SJCRH30 (cell line): ENCODE results near the gene NEK7. TPM values are rescaled to one million over a fixed set of nuclear protein-coding genes. Genes with fewer than 3 reads are reported as not detected.
"Not testable (repeated sequence)": the region's sequence is repeated elsewhere in the genome, so short reads cannot be mapped to it uniquely, and the experiment has no call there.

Experiments used
- DNase-seq, 2 experiments: peaks; one replicate each; pipeline ENCODE4 v3.0.0-alpha.2; 2015 to 2020
- H3K27ac ChIP-seq: fragments of 250-450 bp; sonication (Bioruptor Pico); 2 replicates; pipeline ENCODE4 v1.5.1; 2020; ENCODE audit warnings: mild to moderate bottlenecking, moderate library complexity
- H3K27me3 ChIP-seq: fragments of 250-450 bp; sonication (Bioruptor Pico); 2 replicates; pipeline ENCODE4 v1.5.1; 2020; ENCODE audit warnings: mild to moderate bottlenecking, moderate library complexity
- H3K36me3 ChIP-seq: fragments of 250-450 bp; sonication (Bioruptor Pico); 2 replicates; pipeline ENCODE4 v1.5.1; 2020; ENCODE audit warnings: mild to moderate bottlenecking, moderate library complexity
- H3K4me1 ChIP-seq: fragments of 250-450 bp; sonication (Bioruptor Pico); 2 replicates; pipeline ENCODE4 v1.5.1; 2020; ENCODE audit warnings: mild to moderate bottlenecking, moderate library complexity
- H3K4me3 ChIP-seq: fragments of 250-450 bp; sonication (Bioruptor Pico); 2 replicates; pipeline ENCODE4 v1.5.1; 2020; ENCODE audit warnings: mild to moderate bottlenecking, moderate library complexity
- H3K9me3 ChIP-seq: fragments of 250-450 bp; sonication (Bioruptor Pico); replicated peaks from 2 replicates; pipeline ENCODE4 v1.5.1; 2020; ENCODE audit warnings: mild to moderate bottlenecking, moderate library complexity
- total RNA-seq: library from RNA; depleted of rRNA; stranded (reverse); fragments of >200 nt; shearing (Covaris generic); gene quantifications from 2 replicates; pipeline ENCODE4 v1.2.3, GENCODE V29; 2014

Gene NEK7
- total RNA-seq, 1 experiment from 2014 or later = 28.4 TPM

DNA sequence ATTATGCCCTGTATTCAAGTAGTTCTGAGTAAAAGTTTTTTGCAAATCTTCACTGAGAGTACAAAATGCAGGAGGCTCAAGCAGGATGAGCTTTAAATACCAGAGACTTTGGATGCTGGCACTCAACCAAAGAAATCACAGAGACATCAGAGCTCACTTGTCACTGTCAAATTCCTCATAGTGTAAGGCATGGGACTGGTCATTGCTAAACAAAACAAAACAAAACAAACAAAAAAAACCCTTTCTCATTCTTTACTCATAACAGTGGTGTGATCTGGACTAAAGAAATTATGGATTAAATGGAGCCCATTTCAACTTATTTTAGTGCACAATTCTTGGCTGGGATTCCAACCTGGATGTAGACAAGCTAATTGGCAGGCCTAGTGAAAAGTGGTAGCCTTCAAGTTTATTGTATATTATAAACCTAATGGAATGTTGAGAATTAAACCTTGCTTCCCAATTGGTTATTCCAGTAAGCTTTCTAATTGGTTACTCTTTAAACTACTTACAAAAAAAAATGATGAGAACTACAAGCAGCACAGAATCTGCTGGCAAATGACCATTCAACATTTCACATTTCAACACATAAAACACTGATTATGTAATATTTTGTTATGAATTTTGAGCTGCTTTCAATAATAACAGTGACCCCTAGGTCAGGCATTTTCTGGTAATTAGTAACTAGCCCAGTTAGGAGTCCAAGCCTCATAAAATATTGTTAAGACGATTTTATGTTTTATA is 30.6 kb upstream of the NEK7 start:
- Histone ChIP-seq H3K4me3 (no peak overlapping the region), H3K36me3 (no peaks in the 10 kb centered on the region), H3K4me1 (0 out of 2 replicates have a peak, but pooled peaks cover 3% of the 10 kb centered on the region), H3K9me3 (no peaks in the 10 kb centered on the region), H3K27me3 (no peaks in the 10 kb centered on the region), H3K27ac (no peak overlapping the region)
- peak; percentile 11 to 17 for DNase-seq

DNA sequence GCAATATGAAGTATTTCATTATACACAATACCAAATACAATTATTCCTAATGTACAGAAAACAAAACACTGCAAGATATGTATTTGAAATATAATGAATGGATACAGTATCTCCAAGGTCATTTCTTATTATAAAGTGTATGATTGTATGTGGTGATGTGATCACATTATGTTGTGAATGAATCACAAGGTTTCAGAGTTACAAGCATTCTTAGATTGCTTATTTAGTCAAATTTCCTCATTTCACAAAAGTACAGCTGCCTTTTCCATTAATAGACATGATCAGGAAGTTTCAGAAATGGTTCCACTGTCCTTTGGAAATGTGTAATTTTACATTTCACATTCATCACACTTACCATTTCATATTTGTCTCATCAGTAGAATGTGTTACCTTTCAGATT is 28.3 kb upstream of the NEK7 start:
- DNase-seq = no peak
- Histone ChIP-seq H3K36me3 (no peaks in the 10 kb centered on the region), H3K27me3 (no peaks in the 10 kb centered on the region), H3K27ac (no peak overlapping the region), H3K4me3 (no peak overlapping the region), H3K4me1 (0 out of 2 replicates have a peak, but pooled peaks cover 3% of the 10 kb centered on the region), H3K9me3 (no peaks in the 10 kb centered on the region)

DNA sequence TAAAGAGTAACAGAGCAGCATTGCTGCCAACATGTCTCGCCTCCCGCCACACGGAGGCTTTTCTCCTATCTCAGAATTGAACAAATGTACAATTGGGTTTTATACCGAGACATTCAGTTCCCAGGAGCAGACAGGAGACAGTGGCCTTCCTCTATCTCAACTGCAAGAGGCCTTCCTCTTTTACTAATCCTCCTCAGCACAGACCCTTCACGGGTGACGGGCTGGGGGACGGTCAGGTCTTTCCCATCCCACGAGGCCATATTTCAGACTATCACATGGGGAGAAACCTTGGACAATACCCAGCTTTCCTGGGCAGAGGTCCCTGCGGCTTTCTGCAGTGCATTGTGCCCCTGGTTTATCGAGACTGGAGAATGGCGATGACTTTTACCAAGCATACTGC is 26.7 kb upstream of the NEK7 start:
- H3K27ac ChIP-seq, H3K36me3 ChIP-seq, H3K9me3 ChIP-seq, H3K27me3 ChIP-seq, H3K4me3 ChIP-seq, H3K4me1 ChIP-seq, DNase-seq: not testable (repeated sequence)

DNA sequence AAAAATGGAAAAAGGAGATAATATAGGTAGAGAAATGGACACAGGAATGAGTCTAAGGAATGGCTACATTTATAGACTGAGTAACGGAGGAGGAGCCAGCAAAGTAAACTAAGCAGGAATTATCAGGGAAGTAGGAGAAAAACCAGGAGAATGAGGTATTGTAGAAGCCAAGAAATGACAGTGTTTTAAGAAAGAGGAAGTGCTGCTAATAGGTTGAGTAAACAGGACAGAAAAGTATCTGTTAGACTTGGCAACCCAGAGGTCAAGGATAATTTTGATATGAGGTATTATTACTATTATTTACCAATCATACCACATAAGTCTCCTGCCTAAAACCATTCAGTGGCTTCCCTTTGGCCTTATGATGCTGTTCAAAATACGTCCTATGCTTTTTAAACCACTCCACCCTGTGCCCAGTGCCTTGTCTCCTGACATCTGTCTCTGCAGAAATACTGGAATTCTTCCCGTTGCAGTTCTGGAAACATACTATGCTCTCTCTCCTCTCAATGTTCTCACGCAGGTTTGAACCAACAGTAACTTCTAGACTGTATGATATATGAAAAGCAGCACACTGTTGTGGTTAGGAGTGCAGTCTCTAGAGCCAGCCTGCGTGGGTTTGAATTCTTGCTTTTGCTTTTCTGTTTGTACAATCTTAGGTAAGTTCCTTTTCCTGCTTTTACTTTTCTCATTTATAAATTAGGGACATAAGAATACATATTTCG is 24.6 kb upstream of the NEK7 start:
- Histone ChIP-seq H3K4me1 (no peaks in the 10 kb centered on the region), H3K36me3 (no peaks in the 10 kb centered on the region), H3K9me3 (no peaks in the 10 kb centered on the region), H3K27me3 (no peaks in the 10 kb centered on the region), H3K4me3 (no peak overlapping the region), H3K27ac (no peak overlapping the region)
- DNase-seq = no peak

DNA sequence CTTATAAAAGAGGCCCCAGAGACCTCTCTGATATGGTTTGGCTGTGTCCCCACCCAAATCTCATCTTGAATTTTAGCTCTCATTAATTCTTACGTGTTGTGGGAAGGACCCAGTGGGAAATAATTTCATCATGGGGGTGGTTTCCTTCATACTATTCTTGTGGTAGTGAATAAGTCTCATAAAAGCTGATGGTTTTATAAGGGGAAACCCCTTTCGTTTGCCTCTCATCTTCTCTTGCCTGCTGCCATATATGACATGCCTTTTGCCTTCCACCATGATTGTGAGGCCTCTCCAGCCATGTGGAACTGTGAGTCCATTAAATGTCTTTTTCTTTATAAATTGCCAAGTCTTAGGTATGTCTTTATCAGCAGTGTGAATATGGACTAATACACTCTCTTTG is 22.5 kb upstream of the NEK7 start:
- Histone ChIP-seq H3K4me1 (no peaks in the 10 kb centered on the region), H3K9me3 (no peaks in the 10 kb centered on the region), H3K4me3 (no peak overlapping the region), H3K36me3 (no peaks in the 10 kb centered on the region), H3K27ac (no peak overlapping the region), H3K27me3 (no peaks in the 10 kb centered on the region)
- DNase-seq = no peak

DNA sequence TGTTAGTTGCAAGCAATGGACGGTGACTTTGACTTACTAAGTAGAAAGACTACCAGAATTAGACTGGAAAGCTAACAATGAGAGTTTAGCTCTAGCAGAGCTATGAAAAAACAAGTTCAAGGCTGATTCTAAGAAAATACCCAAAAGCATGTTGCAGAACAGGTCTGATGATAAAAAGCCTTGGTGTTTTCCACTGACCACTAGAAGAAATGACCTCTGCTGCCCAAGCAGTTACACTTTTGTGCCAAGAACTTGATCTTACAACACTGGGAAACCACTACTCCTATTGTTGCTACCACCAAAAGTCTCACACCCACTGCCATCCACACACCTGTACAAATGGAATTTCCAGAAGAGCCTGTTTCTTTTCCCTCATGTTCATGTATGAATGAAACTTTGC is 21.4 kb upstream of the NEK7 start:
- H3K9me3 ChIP-seq = no peaks in the 10 kb centered on the region
- no peak overlapping the region for H3K27ac ChIP-seq
- no peak overlapping the region for H3K4me3 ChIP-seq
- H3K4me1 ChIP-seq = no peaks in the 10 kb centered on the region
- no peaks in the 10 kb centered on the region for H3K27me3 ChIP-seq
- no peaks in the 10 kb centered on the region for H3K36me3 ChIP-seq
- no peak for DNase-seq

DNA sequence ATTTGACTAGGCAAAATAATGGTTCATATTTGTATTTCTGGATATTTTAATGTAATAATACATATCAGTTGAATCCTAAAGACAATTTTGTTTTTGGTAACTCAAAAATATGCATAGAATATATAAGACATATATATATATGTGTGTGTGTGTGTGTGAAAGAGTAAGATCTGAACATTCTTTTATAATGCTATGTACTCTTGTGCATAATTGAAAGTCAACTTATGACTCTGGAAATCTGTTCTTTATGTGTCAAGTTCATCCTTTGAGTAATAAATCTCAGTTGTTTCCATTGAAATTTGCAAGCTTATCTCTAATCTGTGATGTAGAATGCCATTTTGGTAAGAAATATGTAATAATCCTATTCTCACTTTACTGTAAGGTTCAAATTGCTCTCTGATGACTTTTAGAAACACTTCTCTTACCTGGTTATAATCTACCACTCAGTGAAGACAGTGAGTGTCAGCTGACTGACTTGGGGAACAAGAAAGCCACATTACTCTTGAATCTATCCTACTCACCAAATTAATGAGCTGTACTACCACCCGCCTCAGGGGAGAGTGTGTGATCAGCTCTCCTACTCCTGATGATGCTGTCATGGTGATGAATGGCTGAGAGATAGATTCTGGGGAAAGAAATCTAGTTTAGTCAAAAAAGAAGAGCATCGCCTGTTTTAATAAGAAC is 15.0 kb upstream of the NEK7 start:
- Histone ChIP-seq H3K36me3 (no peaks in the 10 kb centered on the region), H3K27me3 (no peaks in the 10 kb centered on the region), H3K9me3 (no peaks in the 10 kb centered on the region), H3K4me3 (no peak overlapping the region), H3K27ac (no peak overlapping the region), H3K4me1 (no peaks in the 10 kb centered on the region)
- DNase-seq = no peak

DNA sequence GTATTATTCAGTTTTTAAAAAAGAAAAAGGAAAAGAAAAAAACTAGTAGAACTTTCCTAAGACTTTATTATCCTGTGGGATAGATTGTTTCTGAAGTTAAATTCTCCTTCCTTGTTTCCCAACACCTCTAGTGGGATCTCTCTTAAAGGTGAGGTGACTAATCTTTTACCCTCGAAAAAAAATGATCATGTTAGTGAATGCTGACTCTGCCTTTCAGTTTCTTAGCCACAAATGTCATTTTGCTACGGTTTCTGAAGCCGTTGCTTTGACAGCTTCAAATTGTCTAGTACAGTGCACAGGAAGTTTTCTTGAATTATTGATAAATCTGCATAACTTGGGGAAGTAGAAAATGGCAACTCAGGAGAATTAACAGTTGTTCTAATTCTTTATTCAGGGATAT is 13.0 kb upstream of the NEK7 start:
- H3K27ac ChIP-seq = no peak overlapping the region
- no peaks in the 10 kb centered on the region for H3K27me3 ChIP-seq
- H3K9me3 ChIP-seq = no peaks in the 10 kb centered on the region
- no peaks in the 10 kb centered on the region for H3K4me1 ChIP-seq
- no peak for DNase-seq
- H3K36me3 ChIP-seq = no peaks in the 10 kb centered on the region
- H3K4me3 ChIP-seq = no peak overlapping the region

DNA sequence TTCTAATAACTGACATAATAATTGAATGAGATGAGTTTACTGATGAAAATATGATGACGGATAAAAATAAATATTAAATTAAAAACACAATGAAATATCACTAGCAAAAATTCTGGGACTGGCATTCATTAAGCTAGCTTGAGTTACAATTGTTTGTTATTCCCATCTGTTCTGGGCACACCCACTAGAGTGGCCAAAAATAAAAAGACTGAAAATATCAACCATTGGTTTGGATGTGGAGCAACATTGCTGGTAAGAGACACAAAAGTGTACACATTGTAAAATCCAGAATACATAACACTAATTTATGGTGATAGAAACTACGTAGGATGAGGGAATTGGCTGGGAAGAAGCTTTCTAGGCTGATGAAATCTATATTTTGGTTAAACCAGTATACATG is 9.6 kb upstream of the NEK7 start:
- no peaks in the 10 kb centered on the region for H3K9me3 ChIP-seq
- H3K4me3 ChIP-seq = no peak overlapping the region
- H3K36me3 ChIP-seq = no peaks in the 10 kb centered on the region
- no peak for DNase-seq
- H3K27ac ChIP-seq = no peak overlapping the region
- H3K4me1 ChIP-seq = no peaks in the 10 kb centered on the region
- H3K27me3 ChIP-seq = no peaks in the 10 kb centered on the region

DNA sequence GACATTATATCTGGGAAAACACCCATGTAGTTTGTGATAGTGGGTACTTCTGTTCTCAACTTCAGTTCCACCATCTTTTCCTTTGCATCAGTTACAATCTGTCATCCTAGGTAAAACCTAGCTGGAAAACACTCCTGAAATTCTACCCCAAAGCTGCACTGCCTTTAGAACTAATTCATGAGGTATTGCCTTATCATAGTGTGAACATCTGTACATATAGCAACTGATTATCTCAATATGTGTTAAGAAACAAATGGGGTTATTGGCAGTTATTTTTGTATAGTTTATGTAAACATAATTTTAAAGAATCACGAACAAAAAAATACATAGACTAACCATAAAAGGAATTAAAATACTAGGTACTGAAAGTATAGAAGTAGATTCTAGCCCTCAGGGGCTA is 6.4 kb upstream of the NEK7 start:
- H3K9me3 ChIP-seq = no peaks in the 10 kb centered on the region
- H3K27me3 ChIP-seq = no peaks in the 10 kb centered on the region
- no peak for DNase-seq
- H3K4me3 ChIP-seq = no peak overlapping the region
- H3K36me3 ChIP-seq = no peaks in the 10 kb centered on the region
- no peak overlapping the region for H3K27ac ChIP-seq
- H3K4me1 ChIP-seq = no peaks in the 10 kb centered on the region

DNA sequence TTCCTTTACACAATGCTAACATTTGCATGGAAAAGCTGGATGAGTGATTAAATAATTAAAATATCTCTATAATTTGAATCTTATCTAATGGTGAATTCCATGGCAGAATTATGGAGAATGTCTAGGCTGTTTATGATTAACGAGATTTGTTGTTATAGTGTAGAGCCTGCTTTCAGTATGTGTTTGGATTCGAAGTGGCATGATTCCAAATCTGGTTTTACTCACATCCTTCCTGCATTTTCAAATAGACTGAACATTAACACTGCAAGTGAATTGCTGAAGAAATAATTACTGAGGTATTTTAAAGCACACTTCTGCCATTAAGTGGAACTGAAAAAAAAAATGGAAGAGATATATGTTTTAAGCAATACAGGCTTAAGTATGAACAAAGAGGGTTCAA is 5.1 kb upstream of the NEK7 start:
- no peaks in the 10 kb centered on the region for H3K4me1 ChIP-seq
- no peaks in the 10 kb centered on the region for H3K36me3 ChIP-seq
- no peaks in the 10 kb centered on the region for H3K27me3 ChIP-seq
- DNase-seq = no peak
- H3K9me3 ChIP-seq = no peaks in the 10 kb centered on the region
- no peak overlapping the region for H3K4me3 ChIP-seq
- no peak overlapping the region for H3K27ac ChIP-seq

DNA sequence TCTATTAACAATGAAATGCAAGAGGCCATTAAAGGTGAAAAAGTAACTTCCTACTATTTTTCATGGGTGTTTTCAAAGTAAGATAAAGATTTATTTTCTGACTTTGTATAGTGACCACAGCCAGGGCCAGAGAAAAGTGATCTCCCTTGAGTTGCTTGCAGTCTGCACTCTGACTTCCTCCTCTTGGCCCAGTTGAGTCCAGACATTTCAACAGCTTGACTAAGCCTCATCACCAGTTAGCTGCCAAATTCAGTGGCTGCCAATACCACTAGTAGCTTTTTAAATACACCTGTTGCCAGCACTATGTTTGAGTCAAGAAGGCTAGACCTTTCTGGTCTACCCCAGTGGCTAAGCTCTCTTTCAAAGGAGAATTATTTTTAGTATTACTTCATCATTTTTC is 3.7 kb upstream of the NEK7 start:
- Histone ChIP-seq H3K27ac (no peak overlapping the region), H3K4me3 (no peak overlapping the region), H3K4me1 (no peaks in the 10 kb centered on the region), H3K27me3 (no peaks in the 10 kb centered on the region), H3K36me3 (no peaks in the 10 kb centered on the region), H3K9me3 (no peaks in the 10 kb centered on the region)
- DNase-seq = no peak

DNA sequence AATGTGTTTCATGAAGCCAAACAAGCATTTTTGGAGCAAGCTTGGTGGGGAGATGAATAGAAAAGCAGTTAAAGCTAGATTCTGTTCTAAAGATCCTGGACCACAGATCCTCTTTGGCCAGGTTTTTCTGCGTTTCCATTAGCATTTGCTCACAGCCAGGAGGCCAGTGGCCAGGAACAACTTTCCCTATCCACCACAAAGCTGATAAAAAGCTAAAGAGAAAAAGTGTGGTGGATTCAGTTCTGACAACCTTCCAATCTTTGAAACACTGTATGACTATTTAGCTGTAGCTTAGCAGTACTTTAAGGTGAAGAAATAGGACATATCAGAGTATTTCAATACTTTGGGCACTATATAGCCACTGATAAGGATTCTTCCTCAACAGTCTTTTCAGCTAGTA is 3.0 kb upstream of the NEK7 start:
- Histone ChIP-seq H3K4me3 (no peak overlapping the region), H3K4me1 (no peaks in the 10 kb centered on the region), H3K36me3 (no peaks in the 10 kb centered on the region), H3K27ac (no peak overlapping the region), H3K9me3 (no peaks in the 10 kb centered on the region), H3K27me3 (no peaks in the 10 kb centered on the region)
- no peak for DNase-seq

DNA sequence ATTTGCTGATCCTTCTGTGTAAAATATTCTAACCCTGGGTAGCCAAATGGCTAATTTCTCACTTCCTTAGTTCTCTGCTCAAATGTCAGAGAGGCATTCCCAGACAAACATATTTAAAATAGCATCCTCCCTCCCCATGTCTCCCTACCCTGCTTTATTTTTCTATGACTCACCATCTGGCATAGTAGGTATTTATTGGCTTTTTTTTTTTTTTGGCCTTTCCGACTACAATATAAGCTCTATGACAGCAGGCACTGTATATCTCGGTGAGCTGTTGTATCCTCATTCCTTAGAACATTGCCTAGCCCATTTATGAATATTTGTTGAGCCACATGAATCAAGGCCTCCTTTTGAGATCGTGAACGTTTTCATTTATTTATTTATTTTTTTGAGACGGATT is 1.5 kb upstream of the NEK7 start:
- no peak for DNase-seq
- Histone ChIP-seq H3K27ac (no peak overlapping the region), H3K4me1 (no peaks in the 10 kb centered on the region), H3K4me3 (no peak overlapping the region), H3K9me3 (no peaks in the 10 kb centered on the region), H3K36me3 (no peaks in the 10 kb centered on the region), H3K27me3 (no peaks in the 10 kb centered on the region)

DNA sequence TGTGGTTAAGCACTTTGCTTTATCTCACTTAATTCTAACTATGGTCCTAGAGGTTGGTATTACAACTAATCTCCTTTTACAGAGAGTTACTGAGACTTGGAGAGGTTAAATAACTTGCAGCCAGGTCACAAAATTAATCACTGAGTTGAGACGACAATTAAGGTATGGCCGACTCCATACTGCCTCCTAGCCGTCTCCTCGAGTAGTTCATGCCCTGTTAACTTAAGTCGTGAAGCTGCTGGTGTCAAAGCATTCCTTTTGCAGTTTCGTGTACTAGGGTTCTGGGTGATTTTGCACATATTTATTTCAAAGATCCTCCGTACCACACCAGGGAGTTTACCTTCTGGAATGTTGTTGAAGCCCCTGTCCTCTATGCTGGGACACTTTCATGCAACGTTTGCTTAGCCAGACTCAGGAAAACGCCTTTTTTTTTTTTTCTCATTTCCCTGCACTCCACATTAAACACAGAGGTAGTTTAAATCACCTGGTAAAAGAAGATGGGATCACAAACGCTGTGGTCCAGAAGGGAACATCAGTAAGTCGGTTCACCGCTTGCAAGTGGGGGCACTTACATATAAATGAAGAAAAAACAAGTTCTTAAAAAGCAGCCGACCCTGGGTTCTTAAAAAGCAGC is 570 bp upstream of the NEK7 start:
- H3K4me1 ChIP-seq = no peaks in the 10 kb centered on the region
- H3K36me3 ChIP-seq = no peaks in the 10 kb centered on the region
- H3K27me3 ChIP-seq = no peaks in the 10 kb centered on the region
- peak overlapping the region; percentile 56; the same call in 1 of the 2 replicates for H3K27ac ChIP-seq
- peak; percentile 42 to 76 for DNase-seq
- no peaks in the 10 kb centered on the region for H3K9me3 ChIP-seq
- H3K4me3 ChIP-seq = peak overlapping the region; percentile 79
